Erythroblast (primary cell): Measurements from ENCODE around the gene CHST9.

Experiments
- DNase-seq, 2 experiments: peaks; one replicate each; lab custom pipeline; 2025; lab: John Stamatoyannopoulos, UW
- GATA1 ChIP-seq: IDR thresholded peaks from 2 replicates; pipeline ENCODE4 v1.6.1; 2011; ENCODE audit warnings: low read depth, mild to moderate bottlenecking, control low read depth, low read length, moderate library complexity
- POLR2A ChIP-seq: IDR thresholded peaks from 2 replicates; pipeline ENCODE4 v1.6.1; 2011; ENCODE audit warnings: mild to moderate bottlenecking, low read length

The CHST9 gene

DNA sequence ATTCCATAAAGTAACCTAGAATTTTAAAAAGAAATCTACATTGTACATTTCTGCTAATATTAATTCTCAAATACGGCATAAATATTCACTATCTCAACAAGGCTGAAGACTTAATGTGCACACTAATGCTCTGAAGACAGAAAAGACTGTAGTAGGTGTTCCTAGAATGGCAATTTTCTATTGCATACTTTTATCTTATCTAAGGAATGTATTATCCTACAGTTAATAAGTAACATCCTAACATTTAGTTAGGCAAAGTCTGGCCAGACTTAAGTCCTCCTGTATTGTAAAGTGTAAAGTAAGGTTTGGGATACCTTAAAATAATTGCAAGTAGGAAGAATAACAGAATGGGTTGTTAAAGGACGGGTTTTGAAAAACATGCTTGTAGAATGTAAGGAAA, 42.2 kb downstream of the CHST9 start:
- DNase-seq, result no peak
- TF ChIP-seq POLR2A (no peak), GATA1 (no peak)

DNA sequence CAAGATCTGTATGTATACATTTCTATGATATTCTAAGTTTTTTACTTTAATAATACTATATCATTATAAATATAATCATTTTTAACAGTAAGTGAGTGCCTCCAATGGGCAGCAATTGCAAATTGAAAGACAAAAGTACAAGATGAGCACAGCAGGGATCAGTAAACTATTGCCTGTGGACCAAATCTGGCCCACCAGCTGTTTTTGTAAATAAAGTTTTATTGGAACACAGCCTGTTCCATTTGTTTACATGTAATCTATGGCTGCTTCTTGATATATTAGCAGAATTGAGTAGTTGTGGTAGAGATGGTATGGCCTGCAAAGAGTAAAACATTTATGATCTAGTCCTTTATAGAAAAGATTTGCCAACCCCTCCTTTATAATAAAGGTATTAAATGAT, 43.2 kb downstream of the CHST9 start:
- no peak for DNase-seq

DNA sequence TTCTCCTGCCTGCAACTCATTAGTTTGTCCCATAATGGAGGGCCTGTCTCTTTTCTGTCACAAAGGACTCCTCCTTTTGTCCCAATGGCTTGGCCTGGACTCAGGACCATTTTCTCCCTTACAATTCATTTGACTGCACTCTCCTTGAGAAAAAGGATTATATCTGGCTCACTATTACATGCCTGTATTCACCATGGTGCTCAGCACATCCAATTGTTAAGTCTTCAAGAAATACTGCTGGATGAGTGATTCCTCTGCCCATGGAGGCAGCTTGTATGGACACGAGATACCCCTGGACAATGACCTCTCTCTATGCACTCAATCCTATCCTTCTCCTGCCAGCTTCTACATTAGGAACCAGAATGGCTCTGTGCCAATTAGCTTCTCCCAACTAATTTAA, 47.0 kb downstream of the CHST9 start:
- TF ChIP-seq GATA1, result no peak
- TF ChIP-seq POLR2A, result no peak
- no peak for DNase-seq

More for the DNA sequence above, 43.2 kb downstream of the CHST9 start:
- TF ChIP-seq GATA1 (no peak), POLR2A (no peak)

- DNase-seq, result no peak
- TF ChIP-seq POLR2A, result no peak
- TF ChIP-seq GATA1, result no peak
Measured at GRCh38 chr18:27136208-27136535, 48.9 kb downstream of the CHST9 start.

- DNase-seq, result no peak
- TF ChIP-seq GATA1, result no peak
- TF ChIP-seq POLR2A, result no peak
Measured at GRCh38 chr18:27135504-27136207, 49.5 kb downstream of the CHST9 start.

- no peak for TF ChIP-seq GATA1
- no peak for TF ChIP-seq POLR2A
- no peak for DNase-seq
Measured at GRCh38 chr18:27130065-27130630, 55.0 kb downstream of the CHST9 start.

GRCh38 chr18:27124196-27124595, 60.9 kb downstream of the CHST9 start:
- DNase-seq, result no peak
- no peak for TF ChIP-seq POLR2A
- no peak for TF ChIP-seq GATA1

DNA sequence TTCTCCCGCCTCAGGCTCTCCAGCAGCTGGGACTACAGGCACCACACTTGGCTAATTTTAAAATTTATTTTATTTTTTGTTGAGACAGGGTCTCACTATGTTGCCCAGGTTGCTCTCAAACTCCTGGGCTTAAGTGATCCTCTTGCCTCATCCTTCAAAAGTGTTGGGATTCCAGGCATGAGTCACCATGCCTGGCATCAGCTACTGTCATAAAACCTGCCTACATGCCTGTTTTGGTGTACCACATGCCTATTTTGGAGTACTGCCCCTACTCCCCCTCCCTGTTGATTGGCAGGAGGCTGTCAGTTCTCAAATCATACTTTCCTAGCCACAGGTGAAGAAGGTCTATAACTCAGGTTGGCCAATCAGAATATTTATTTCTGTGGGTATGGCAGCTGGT, 64.0 kb downstream of the CHST9 start:
- DNase-seq, result no peak
- TF ChIP-seq POLR2A, result no peak
- TF ChIP-seq GATA1, result no peak

DNA sequence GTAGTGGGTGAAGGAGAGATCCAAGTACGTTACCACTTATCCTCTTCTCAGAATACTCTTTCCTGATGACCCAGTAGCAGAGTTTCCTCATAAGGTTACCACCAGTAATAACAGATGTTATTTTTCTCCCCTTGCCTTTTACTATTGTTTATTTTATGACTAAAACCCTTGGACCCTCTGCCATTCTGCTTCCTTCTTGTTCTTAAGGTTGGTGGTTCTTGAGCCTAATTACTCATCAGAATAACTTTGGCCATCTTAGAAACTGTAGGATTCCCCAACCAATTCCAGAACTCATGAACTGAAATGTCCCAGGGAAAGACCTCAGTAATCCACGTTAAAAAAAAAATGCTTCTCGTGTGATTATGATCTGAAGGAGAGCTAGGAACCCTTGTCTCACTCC, 64.9 kb downstream of the CHST9 start:
- no peak for TF ChIP-seq GATA1
- TF ChIP-seq POLR2A, result no peak
- no peak for DNase-seq

GRCh38 chr18:27118973-27119372, 66.1 kb downstream of the CHST9 start:
- TF ChIP-seq POLR2A (no peak), GATA1 (no peak)
- DNase-seq, result no peak

DNA sequence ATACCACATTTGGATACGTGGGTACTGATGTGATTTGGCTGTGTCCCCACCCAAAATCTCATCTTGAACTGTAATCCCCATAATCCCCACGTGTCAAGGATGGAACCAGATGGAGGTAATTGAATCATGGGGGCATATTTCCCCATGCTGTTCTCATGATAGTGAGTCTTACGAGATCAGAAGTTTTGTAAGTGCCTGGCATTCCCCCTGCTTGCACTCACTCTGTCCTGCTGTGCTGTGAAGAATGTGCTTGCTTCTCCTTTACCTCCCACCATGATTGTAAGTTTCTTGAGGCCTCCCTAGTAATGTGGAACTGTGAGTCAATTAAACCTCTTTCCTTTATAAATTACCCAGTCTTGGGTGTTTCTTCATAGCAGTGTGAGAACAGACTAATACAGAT, 70.3 kb downstream of the CHST9 start:
- TF ChIP-seq POLR2A (no peak), GATA1 (no peak)
- no peak for DNase-seq

GRCh38 chr18:27113358-27113757, 71.8 kb downstream of the CHST9 start:
- TF ChIP-seq POLR2A, result no peak
- TF ChIP-seq GATA1, result no peak
- DNase-seq, result no peak

DNA sequence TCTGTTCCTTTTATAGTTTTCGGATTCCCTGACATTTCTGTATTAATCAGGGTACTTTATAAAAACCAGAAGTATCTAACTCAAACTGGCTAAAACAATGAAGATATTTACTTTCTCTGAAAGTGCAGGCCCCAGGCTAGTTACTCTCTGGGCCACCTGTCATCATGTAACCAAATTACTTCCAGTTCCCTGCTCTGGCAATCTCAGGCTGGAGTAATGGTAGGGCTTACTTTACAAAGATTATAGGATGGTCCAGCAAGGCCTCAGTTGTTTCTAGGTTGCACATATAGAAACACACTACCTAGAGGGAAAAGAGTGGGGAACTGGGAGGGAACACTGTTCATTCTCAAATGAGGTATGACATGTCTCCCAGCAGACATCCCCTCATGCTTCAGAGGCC, 74.8 kb downstream of the CHST9 start:
- TF ChIP-seq GATA1 (no peak), POLR2A (no peak)
- DNase-seq, result no peak

- TF ChIP-seq POLR2A (no peak), GATA1 (no peak)
- no peak for DNase-seq
Measured at GRCh38 chr18:27109451-27109850, 75.7 kb downstream of the CHST9 start.

DNA sequence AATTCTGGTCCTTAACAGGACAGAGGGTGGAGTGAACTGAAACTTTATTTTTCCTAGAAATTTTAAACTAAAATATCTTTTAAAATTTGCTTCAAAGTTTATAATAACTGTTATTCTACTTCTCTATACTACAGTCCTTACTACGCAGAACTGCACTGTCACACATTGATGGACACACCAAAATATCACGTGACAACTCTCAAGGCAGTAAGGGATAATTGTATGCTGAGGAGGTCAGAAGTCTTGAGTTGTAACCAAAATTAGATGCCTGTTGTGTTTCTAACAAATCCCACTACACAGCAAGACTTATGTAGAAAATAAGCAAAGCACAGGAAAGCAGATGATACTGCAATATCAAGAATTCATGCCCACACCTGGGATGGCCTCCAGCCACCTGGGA, 76.3 kb downstream of the CHST9 start:
- TF ChIP-seq GATA1, result no peak
- TF ChIP-seq POLR2A, result no peak
- DNase-seq, result no peak
